ENCODE data around the gene ZNF35. TPM values are rescaled to one million over a fixed set of nuclear protein-coding genes. Genes with fewer than 3 reads are reported as not detected.

ZNF35 gene
- polyA plus RNA-seq, 1 of the 3 experiments (the other 2 are of a cell fraction) = 2.4 TPM

- H3K4me2 ChIP-seq = no peak overlapping the region
- peaks cover 0 to 20% of the 10 kb centered on the region in 2 experiments for H3K36me3 ChIP-seq (replicated peaks in 1 of 2; ENCODE audit: control insufficient read depth in 1 of 2, insufficient read depth in 2 of 2, low read length in 1 of 2)
- CTCF ChIA-PET = no interaction called here
- 91% methylated on average over 2 of the region's 2 CpGs for WGBS (ENCODE audit: low lambda C conversion rate)
- no peak overlapping the region for H2AFZ ChIP-seq (ENCODE audit: low read depth)
- no peaks in the 10 kb centered on the region for H3K79me2 ChIP-seq (ENCODE audit: insufficient read depth)
- no peaks in the 10 kb centered on the region for H4K20me1 ChIP-seq (ENCODE audit: insufficient read depth)
- H3K4me3 ChIP-seq (ENCODE audit: low read depth in 2 of 2, low read length in 1 of 2) = no peak overlapping the region
- no peaks in the 10 kb centered on the region for H3K9me2 ChIP-seq
- no peaks in the 10 kb centered on the region for H3F3A ChIP-seq (replicated peaks; ENCODE audit: insufficient read depth)
- no peak for DNase-seq
- no peaks in the 10 kb centered on the region for H3K4me1 ChIP-seq (ENCODE audit: control insufficient read depth in 1 of 2, insufficient read depth in 2 of 2, low read depth in 1 of 2, low read length in 1 of 2)
- TF ChIP-seq RXRA (IDR thresholded peaks at IDR 0.05; ENCODE audit: borderline replicate concordance, low read depth) (no peak), IRF3 (IDR thresholded peaks at IDR 0.05; ENCODE audit: low read depth, low read length) (no peak), MEF2A (IDR thresholded peaks at IDR 0.05; ENCODE audit: borderline replicate concordance, low read depth) (no peak), FOXJ3 (CRISPR knock-in tag; IDR thresholded peaks at IDR 0.05) (no peak), GABPA (IDR thresholded peaks at IDR 0.05; ENCODE audit: low read depth) (no peak), REST (IDR thresholded peaks at IDR 0.05; ENCODE audit: low read depth, low read length) (no peak), RFX5 (IDR thresholded peaks at IDR 0.05; ENCODE audit: low read length) (no peak), MAX (IDR thresholded peaks at IDR 0.05; ENCODE audit: low read depth) (no peak), ELF1 (IDR thresholded peaks at IDR 0.05) (no peak), PBX3 (IDR thresholded peaks at IDR 0.05) (no peak), NRF1 (IDR thresholded peaks at IDR 0.05; ENCODE audit: low read depth, low read length) (no peak)
- H3K9ac ChIP-seq = no peak overlapping the region
- H3K27ac ChIP-seq (ENCODE audit: low read depth in 2 of 2, low read length in 1 of 2) = no peak overlapping the region
- H3K27me3 ChIP-seq (ENCODE audit: insufficient read depth) = no peaks in the 10 kb centered on the region
- POLR2A ChIA-PET = no interaction called here
- no peaks in the 10 kb centered on the region for H3K9me3 ChIP-seq
These were observed 46.8 kb upstream of the ZNF35 start for GRCh38 chr3:44601749-44602148.

- no peaks in the 10 kb centered on the region for H3K36me3 ChIP-seq (replicated peaks in 1 of 2; ENCODE audit: control insufficient read depth in 1 of 2, insufficient read depth in 2 of 2, low read length in 1 of 2)
- H3K27me3 ChIP-seq (ENCODE audit: insufficient read depth) = no peaks in the 10 kb centered on the region
- no peak overlapping the region for H3K9ac ChIP-seq
- ChIA-PET POLR2A (no interaction called here), CTCF (no interaction called here)
- no peak overlapping the region for H2AFZ ChIP-seq (ENCODE audit: low read depth)
- no peaks in the 10 kb centered on the region for H3K9me3 ChIP-seq
- no peak overlapping the region for H3K4me3 ChIP-seq (ENCODE audit: low read depth in 2 of 2, low read length in 1 of 2)
- H3K4me2 ChIP-seq = no peak overlapping the region
- no peaks in the 10 kb centered on the region for H3K79me2 ChIP-seq (ENCODE audit: insufficient read depth)
- no peaks in the 10 kb centered on the region for H3F3A ChIP-seq (replicated peaks; ENCODE audit: insufficient read depth)
- no peaks in the 10 kb centered on the region for H3K9me2 ChIP-seq
- no peaks in the 10 kb centered on the region for H3K4me1 ChIP-seq (ENCODE audit: control insufficient read depth in 1 of 2, insufficient read depth in 2 of 2, low read depth in 1 of 2, low read length in 1 of 2)
- H4K20me1 ChIP-seq (ENCODE audit: insufficient read depth) = no peaks in the 10 kb centered on the region
- no peak for DNase-seq
- H3K27ac ChIP-seq (ENCODE audit: low read depth in 2 of 2, low read length in 1 of 2) = no peak overlapping the region
- TF ChIP-seq RFX5 (IDR thresholded peaks at IDR 0.05; ENCODE audit: low read length) (no peak), POLR2AphosphoS5 (IDR thresholded peaks at IDR 0.05; ENCODE audit: low read depth, low read length) (no peak), FOXM1 (IDR thresholded peaks at IDR 0.05; ENCODE audit: low read depth) (no peak), GATA2 (CRISPR knock-in tag; IDR thresholded peaks at IDR 0.05) (no peak), CHD2 (IDR thresholded peaks at IDR 0.05; ENCODE audit: low read length, partially characterized antibody) (no peak), MXI1 (IDR thresholded peaks at IDR 0.05; ENCODE audit: low read depth, low read length) (no peak), TCF12 (IDR thresholded peaks at IDR 0.05) (no peak), PBX3 (IDR thresholded peaks at IDR 0.05) (no peak), TEAD4 (IDR thresholded peaks at IDR 0.05; ENCODE audit: borderline replicate concordance, insufficient read depth) (no peak), RXRA (IDR thresholded peaks at IDR 0.05; ENCODE audit: borderline replicate concordance, low read depth) (no peak), FOSL2 (IDR thresholded peaks at IDR 0.05; ENCODE audit: borderline replicate concordance, low read depth) (no peak), JUND (IDR thresholded peaks at IDR 0.05) (no peak)
These were observed 35.9 kb upstream of the ZNF35 start for GRCh38 chr3:44612678-44613077.

Data from SK-N-SH (cell line).